Measurements from ENCODE around the gene PIAS1. TPM values are rescaled to one million over a fixed set of nuclear protein-coding genes. Genes with fewer than 3 reads are reported as not detected.
A peak's percentile ranks its signal among the peaks of the same experiment; 100 is the strongest.
"Not testable (repeated sequence)": the region's sequence is repeated elsewhere in the genome, so short reads cannot be mapped to it uniquely, and the experiment has no call there.

The PIAS1 gene
- polyA plus RNA-seq, 1 donor: 46.5 TPM

GRCh38 chr15:68224108-68224507 lies 170.0 kb downstream of the PIAS1 start:
- H3K4me3 ChIP-seq (ENCODE audit: low read length): no peak overlapping the region
- no peak overlapping the region for H3K27ac ChIP-seq (ENCODE audit: low read length)
- H3K9me3 ChIP-seq (ENCODE audit: control insufficient read depth, low read depth, low read length): peaks cover 13% of the 10 kb centered on the region
- H3K36me3 ChIP-seq (ENCODE audit: control insufficient read depth, insufficient read depth, low read length): peaks cover 3% of the 10 kb centered on the region
- H3K27me3 ChIP-seq (ENCODE audit: control insufficient read depth, insufficient read depth, low read length): no peaks in the 10 kb centered on the region
- peaks cover 11% of the 10 kb centered on the region for H3K4me1 ChIP-seq (ENCODE audit: control insufficient read depth, insufficient read depth, low read length)
- no peak for DNase-seq
- WGBS (ENCODE audit: insufficient coverage, low lambda C conversion rate): no CpG with 5 or more reads among the region's 3 CpGs

GRCh38 chr15:68224546-68225250 lies 170.6 kb downstream of the PIAS1 start:
- Histone ChIP-seq H3K4me3 (ENCODE audit: low read length) (no peak overlapping the region), H3K27ac (ENCODE audit: low read length) (no peak overlapping the region), H3K9me3 (ENCODE audit: control insufficient read depth, low read depth, low read length) (peaks cover 13% of the 10 kb centered on the region), H3K36me3 (ENCODE audit: control insufficient read depth, insufficient read depth, low read length) (peaks cover 2% of the 10 kb centered on the region), H3K27me3 (ENCODE audit: control insufficient read depth, insufficient read depth, low read length) (no peaks in the 10 kb centered on the region), H3K4me1 (ENCODE audit: control insufficient read depth, insufficient read depth, low read length) (peaks cover 11% of the 10 kb centered on the region)
- DNase-seq: no peak
- WGBS (ENCODE audit: insufficient coverage, low lambda C conversion rate): 80% methylated on average over 1 of the region's 3 CpGs

GRCh38 chr15:68225442-68225841 lies 171.3 kb downstream of the PIAS1 start:
- DNase-seq; H3K36me3 ChIP-seq (ENCODE audit: control insufficient read depth, insufficient read depth, low read length); H3K27me3 ChIP-seq (ENCODE audit: control insufficient read depth, insufficient read depth, low read length); H3K4me3 ChIP-seq (ENCODE audit: low read length); H3K27ac ChIP-seq (ENCODE audit: low read length): not testable (repeated sequence)
- WGBS (ENCODE audit: insufficient coverage, low lambda C conversion rate): no CpG with 5 or more reads among the region's 4 CpGs
- H3K4me1 ChIP-seq (ENCODE audit: control insufficient read depth, insufficient read depth, low read length): peaks cover 15% of the 10 kb centered on the region
- H3K9me3 ChIP-seq (ENCODE audit: control insufficient read depth, low read depth, low read length): peaks cover 13% of the 10 kb centered on the region

GRCh38 chr15:68227643-68228142 lies 173.6 kb downstream of the PIAS1 start:
- Histone ChIP-seq H3K4me3 (ENCODE audit: low read length) (peak overlapping the region; percentile 88), H3K9me3 (ENCODE audit: control insufficient read depth, low read depth, low read length) (peaks cover 3% of the 10 kb centered on the region), H3K4me1 (ENCODE audit: control insufficient read depth, insufficient read depth, low read length) (peaks cover 38% of the 10 kb centered on the region), H3K36me3 (ENCODE audit: control insufficient read depth, insufficient read depth, low read length) (peaks cover 2% of the 10 kb centered on the region), H3K27me3 (ENCODE audit: control insufficient read depth, insufficient read depth, low read length) (no peaks in the 10 kb centered on the region), H3K27ac (ENCODE audit: low read length) (no peak overlapping the region)
- no CpG with 5 or more reads among the region's 9 CpGs for WGBS (ENCODE audit: insufficient coverage, low lambda C conversion rate)
- no peak for DNase-seq

GRCh38 chr15:68228143-68228970 lies 174.2 kb downstream of the PIAS1 start:
- peak in 1 of 2 donors; percentile 44 for DNase-seq
- no peak overlapping the region for H3K27ac ChIP-seq (ENCODE audit: low read length)
- H3K9me3 ChIP-seq (ENCODE audit: control insufficient read depth, low read depth, low read length): peaks cover 3% of the 10 kb centered on the region
- H3K4me1 ChIP-seq (ENCODE audit: control insufficient read depth, insufficient read depth, low read length): peaks cover 44% of the 10 kb centered on the region
- no CpG with 5 or more reads among the region's 25 CpGs for WGBS (ENCODE audit: insufficient coverage, low lambda C conversion rate)
- peak overlapping the region; percentile 88 for H3K4me3 ChIP-seq (ENCODE audit: low read length)
- H3K36me3 ChIP-seq (ENCODE audit: control insufficient read depth, insufficient read depth, low read length): peaks cover 2% of the 10 kb centered on the region
- H3K27me3 ChIP-seq (ENCODE audit: control insufficient read depth, insufficient read depth, low read length): no peaks in the 10 kb centered on the region

- WGBS (ENCODE audit: insufficient coverage, low lambda C conversion rate): no CpG with 5 or more reads among the region's 39 CpGs
- peaks cover 50% of the 10 kb centered on the region for H3K4me1 ChIP-seq (ENCODE audit: control insufficient read depth, insufficient read depth, low read length)
- peak overlapping the region; percentile 88 for H3K4me3 ChIP-seq (ENCODE audit: low read length)
- no peak for DNase-seq
- H3K36me3 ChIP-seq (ENCODE audit: control insufficient read depth, insufficient read depth, low read length): no peaks in the 10 kb centered on the region
- H3K27ac ChIP-seq (ENCODE audit: low read length): no peak overlapping the region
- peaks cover 3% of the 10 kb centered on the region for H3K9me3 ChIP-seq (ENCODE audit: control insufficient read depth, low read depth, low read length)
- H3K27me3 ChIP-seq (ENCODE audit: control insufficient read depth, insufficient read depth, low read length): no peaks in the 10 kb centered on the region
Observed at GRCh38 chr15:68228971-68229385, 174.9 kb downstream of the PIAS1 start.

GRCh38 chr15:68229386-68230156 lies 175.5 kb downstream of the PIAS1 start, which contains the start of gene CLN6:
Gene CLN6, minus strand, starts transcription at chr15:68229728. Its CDS starts 144 bp downstream, at chr15:68229584.
- WGBS (ENCODE audit: insufficient coverage, low lambda C conversion rate): no CpG with 5 or more reads among the region's 82 CpGs
- H3K4me1 ChIP-seq (ENCODE audit: control insufficient read depth, insufficient read depth, low read length): peaks cover 56% of the 10 kb centered on the region

GRCh38 chr15:68230157-68231100 lies 176.3 kb downstream of the PIAS1 start:
- DNase-seq: peak in 1 of 2 donors; percentile 53
- no peaks in the 10 kb centered on the region for H3K27me3 ChIP-seq (ENCODE audit: control insufficient read depth, insufficient read depth, low read length)
- no peaks in the 10 kb centered on the region for H3K36me3 ChIP-seq (ENCODE audit: control insufficient read depth, insufficient read depth, low read length)
- peaks cover 56% of the 10 kb centered on the region for H3K4me1 ChIP-seq (ENCODE audit: control insufficient read depth, insufficient read depth, low read length)
- peak overlapping the region; percentile 70 for H3K4me3 ChIP-seq (ENCODE audit: low read length)
- WGBS (ENCODE audit: insufficient coverage, low lambda C conversion rate): no CpG with 5 or more reads among the region's 20 CpGs
- peaks cover 3% of the 10 kb centered on the region for H3K9me3 ChIP-seq (ENCODE audit: control insufficient read depth, low read depth, low read length)
- peak overlapping the region; percentile 65 for H3K27ac ChIP-seq (ENCODE audit: low read length)

More at GRCh38 chr15:68229386-68230156, 175.5 kb downstream of the PIAS1 start, which contains the start of gene CLN6:
- peak within 1 kb of the TSS; percentile 88 for H3K4me3 ChIP-seq (ENCODE audit: low read length)
- no peaks in the 10 kb centered on the region for H3K27me3 ChIP-seq (ENCODE audit: control insufficient read depth, insufficient read depth, low read length)
- H3K9me3 ChIP-seq (ENCODE audit: control insufficient read depth, low read depth, low read length): peaks cover 3% of the 10 kb centered on the region
- no peaks in the 10 kb centered on the region for H3K36me3 ChIP-seq (ENCODE audit: control insufficient read depth, insufficient read depth, low read length)
- peak within 1 kb of the TSS; percentile 65 for H3K27ac ChIP-seq (ENCODE audit: low read length)
- DNase-seq: peak; percentile 73 to 93

GRCh38 chr15:68231102-68231818 lies 177.1 kb downstream of the PIAS1 start:
- peaks cover 56% of the 10 kb centered on the region for H3K4me1 ChIP-seq (ENCODE audit: control insufficient read depth, insufficient read depth, low read length)
- H3K36me3 ChIP-seq (ENCODE audit: control insufficient read depth, insufficient read depth, low read length): no peaks in the 10 kb centered on the region
- DNase-seq: no peak
- no CpG with 5 or more reads among the region's 9 CpGs for WGBS (ENCODE audit: insufficient coverage, low lambda C conversion rate)
- no peak overlapping the region for H3K27ac ChIP-seq (ENCODE audit: low read length)
- H3K4me3 ChIP-seq (ENCODE audit: low read length): no peak overlapping the region
- no peaks in the 10 kb centered on the region for H3K27me3 ChIP-seq (ENCODE audit: control insufficient read depth, insufficient read depth, low read length)
- peaks cover 3% of the 10 kb centered on the region for H3K9me3 ChIP-seq (ENCODE audit: control insufficient read depth, low read depth, low read length)
